ENCODE results near the gene DCTN4.
"Not testable (repeated sequence)": the region's sequence is repeated elsewhere in the genome, so short reads cannot be mapped to it uniquely, and the experiment has no call there.

DCTN4 gene

DNA sequence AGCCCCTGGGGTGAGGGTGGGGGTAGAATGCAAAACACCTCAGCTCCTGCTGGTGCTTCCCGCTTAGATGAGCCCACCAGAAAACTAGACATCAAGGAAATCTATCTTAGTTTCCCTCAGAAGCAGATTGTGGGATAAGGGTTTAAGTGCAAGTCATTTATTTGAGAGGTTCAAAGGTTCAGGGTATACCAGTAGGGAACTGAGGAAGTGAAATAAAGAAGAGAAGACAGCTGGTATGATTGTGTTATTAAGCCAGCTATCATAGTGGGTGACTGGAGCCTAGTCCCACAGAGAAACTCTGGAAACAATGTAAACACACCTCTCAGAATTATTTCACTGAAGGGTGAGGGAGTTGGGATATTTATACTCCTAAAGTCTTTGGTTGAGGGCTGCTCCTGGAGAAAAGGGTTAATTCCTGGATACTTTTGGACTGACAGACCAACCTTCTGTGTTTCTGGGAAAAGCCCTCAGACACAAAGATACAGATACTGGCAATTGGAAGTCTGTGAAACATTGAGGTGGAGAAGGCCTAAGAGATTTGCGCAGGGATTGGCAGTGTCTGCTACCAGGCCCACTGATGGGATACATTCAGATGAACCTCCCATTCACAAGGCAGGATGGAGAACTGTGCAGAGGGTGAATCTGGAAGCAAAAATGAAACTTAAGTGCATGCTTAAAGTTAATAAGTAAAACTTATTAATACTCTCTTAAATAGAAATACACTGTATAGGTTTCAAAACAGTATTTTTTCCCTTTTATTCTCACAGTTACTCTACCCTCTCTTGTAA lies 6.4 kb upstream of the DCTN4 start:
- H3K4me3 ChIP-seq (ENCODE audit: low read length): peak overlapping the region; percentile 21; the same call in 1 of the 2 replicates

DNA sequence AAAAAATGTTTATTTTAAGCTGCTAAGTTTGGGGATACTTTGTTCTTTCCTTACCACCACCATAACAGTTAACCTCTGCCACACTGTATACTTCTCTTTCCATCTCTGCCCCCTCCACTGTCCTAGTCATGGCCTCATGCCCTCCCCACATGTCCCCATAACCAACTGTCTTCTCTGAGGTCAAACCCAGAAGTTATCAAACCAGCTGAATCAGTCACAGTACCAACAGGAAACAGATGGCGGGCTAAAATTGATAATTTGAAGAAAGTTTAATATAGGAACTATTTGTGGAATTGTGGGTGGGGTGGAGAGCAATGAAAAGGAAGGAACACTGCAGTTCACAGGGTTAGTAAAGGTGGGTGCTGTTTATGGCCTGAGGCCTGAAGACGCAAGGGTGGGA lies 5.7 kb upstream of the DCTN4 start:
- no peak for TF ChIP-seq ZNF274 (IDR thresholded peaks at IDR 0.05; ENCODE audit: low read depth, low read length)

More for the DNA sequence above, 6.4 kb upstream of the DCTN4 start:
- no peak for TF ChIP-seq ZNF274 (IDR thresholded peaks at IDR 0.05; ENCODE audit: low read depth, low read length)

DNA sequence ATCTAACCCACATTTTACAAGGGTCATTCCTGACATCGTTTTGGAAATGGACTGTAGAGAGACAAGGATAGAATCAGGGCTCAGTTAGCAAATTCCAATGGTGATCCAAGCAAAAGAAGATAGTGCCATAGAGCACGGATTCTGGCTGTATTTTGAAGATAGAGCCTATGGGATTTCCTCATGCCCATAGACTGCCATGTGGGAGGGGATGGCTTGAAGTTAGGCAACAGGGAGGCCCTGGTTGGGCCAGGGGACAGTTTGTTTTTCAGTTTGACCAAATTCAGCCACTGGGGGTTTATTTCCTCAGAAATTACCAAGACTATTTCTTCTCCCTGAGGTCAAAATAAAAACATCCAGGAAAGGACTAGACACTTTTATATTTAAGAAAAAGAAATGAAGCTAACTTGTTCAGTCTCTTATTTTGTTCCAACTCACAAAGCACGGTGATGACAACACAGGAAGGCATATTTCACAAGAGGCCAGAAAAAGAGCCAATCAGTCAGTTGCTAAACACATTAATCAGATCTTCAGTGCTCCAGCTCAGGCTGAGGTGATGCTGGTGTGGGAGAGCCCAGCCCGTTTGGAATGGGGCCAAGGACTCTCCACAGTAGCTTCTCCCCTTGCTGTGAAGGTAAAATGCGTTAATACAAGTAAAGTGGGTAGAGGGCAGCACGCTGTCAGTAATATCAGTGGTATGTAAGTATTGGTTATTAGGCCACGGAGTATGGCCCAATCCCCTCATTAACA lies 4.4 kb upstream of the DCTN4 start:
- no peak for TF ChIP-seq ZNF274 (IDR thresholded peaks at IDR 0.05; ENCODE audit: low read depth, low read length)
- H3K4me3 ChIP-seq (ENCODE audit: low read length): no peak overlapping the region

More for the DNA sequence above, 5.7 kb upstream of the DCTN4 start:
- H3K4me3 ChIP-seq (ENCODE audit: low read length): no peak overlapping the region

DNA sequence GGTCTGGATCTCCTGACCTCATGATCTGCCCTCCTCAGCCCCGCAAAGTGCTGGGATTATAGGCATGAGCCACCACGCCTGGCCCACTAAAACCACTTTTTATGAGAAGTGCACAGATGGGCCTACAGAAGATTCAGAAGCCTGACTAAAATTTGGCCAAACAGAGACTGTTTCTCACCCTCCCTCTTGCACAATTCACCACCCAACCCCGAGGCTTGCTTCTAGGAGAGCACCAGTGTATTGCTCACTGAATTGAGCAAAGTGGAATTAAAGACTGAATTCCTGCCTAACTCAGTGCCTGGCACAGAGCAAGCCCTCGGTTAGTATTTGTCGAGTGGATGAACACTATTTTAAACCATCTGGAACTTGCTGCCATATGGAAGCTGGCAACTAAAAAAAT lies 3.4 kb upstream of the DCTN4 start:
- no peak overlapping the region for H3K4me3 ChIP-seq (ENCODE audit: low read length)
- no peak for TF ChIP-seq ZNF274 (IDR thresholded peaks at IDR 0.05; ENCODE audit: low read depth, low read length)

DNA sequence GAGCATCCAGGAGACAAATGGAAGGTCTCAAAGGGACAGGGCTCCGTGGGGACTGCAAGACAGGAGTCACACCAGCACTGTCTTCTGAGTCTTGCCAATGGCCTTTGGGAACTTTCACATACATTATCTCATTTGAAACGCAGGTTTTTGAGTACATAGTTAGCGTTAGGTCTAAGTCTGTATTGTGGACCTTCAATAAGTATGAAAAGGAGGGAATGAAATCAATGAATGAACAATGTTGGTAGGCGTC lies 442 bp upstream of the DCTN4 start:
- peak overlapping the region; percentile 90; the same call in 1 of the 2 replicates for H3K4me3 ChIP-seq (ENCODE audit: low read length)
- TF ChIP-seq ZNF274 (IDR thresholded peaks at IDR 0.05; ENCODE audit: low read depth, low read length): no peak

DNA sequence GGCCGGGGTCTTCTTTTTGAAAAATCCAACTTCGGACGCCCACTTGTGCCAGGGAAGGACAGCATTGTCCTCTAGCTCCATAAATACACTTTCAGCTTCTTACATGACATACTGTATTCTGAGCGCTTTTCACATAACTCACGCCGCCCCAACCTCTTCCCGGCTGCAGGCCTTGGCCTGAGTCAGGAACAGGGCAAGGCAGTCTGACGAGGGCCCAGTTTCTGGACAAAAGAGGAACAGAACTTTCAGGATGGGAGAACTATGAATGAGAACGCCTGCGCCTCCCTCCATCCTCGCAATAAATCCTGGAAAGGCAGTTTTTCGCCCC lies 650 bp downstream of the DCTN4 start:
- TF ChIP-seq ZNF274 (IDR thresholded peaks at IDR 0.05; ENCODE audit: low read depth, low read length): no peak
- H3K4me3 ChIP-seq (ENCODE audit: low read length): peak overlapping the region; percentile 90

DNA sequence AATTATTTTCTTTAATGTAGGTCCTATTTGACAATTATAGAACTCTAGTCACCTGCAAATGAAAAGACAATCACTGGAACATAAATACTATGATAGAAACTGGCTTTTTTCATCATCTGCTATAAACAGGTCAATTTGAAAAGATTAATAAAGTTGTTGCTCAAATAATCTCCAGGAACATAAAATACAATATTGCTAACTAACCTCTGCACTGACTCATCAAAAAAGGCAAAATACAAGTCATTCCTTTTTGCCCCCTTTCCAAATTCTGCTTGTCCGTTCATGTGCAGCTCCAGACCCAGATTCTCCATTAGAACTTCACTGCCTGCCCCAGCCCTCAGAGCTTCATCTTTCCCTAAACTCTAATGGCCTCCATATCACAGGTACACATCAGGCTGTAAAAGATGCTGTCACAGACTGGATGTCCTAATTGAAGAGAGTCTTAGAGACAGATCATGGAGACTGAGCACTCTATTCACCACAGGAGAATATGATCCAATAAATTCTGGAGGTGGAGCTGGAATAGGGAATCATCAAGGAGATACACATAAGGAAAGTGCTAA lies 1.6 kb downstream of the DCTN4 start:
- H3K4me3 ChIP-seq (ENCODE audit: low read length): peak overlapping the region; percentile 90
- TF ChIP-seq ZNF274 (IDR thresholded peaks at IDR 0.05; ENCODE audit: low read depth, low read length): no peak

DNA sequence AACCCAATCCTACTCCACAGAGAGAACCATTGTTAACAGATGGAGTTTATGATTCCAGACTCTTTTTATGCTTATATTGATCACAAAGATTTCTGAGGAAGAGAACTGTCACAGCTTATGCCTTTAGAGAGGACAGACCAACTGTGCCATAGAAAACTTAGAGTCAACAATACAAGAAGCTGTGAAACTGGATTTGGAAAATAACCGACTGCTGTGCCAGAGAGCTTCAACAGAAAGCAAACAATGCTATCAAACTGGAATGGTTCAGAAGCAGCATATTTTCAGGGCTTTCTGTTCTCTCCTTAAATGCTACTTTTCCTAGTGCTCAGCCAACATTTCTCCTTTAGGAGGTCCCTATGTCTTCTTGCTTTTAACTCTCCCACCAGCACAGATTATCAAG lies 5.0 kb downstream of the DCTN4 start:
- TF ChIP-seq ZNF274 (IDR thresholded peaks at IDR 0.05; ENCODE audit: low read depth, low read length): no peak
- no peak overlapping the region for H3K4me3 ChIP-seq (ENCODE audit: low read length)

DNA sequence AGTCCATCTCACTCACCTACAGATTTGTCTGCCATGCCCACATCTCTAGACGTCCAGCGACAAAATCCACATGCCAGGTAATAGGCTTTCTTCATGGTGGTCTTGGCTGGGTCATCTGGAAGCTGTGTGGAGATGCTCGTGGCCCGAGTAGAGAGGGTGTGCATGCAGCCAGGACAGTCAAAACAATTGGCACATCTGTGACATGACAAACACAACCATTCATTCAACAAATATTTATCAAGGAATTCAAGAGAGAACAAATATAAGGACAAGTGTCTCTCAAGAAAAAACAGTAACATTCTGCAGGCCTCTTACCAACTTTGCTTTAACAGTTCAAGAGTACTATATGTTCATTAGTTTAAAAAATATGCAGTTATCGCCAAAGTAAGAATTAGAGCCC lies 5.4 kb downstream of the DCTN4 start:
- no peak overlapping the region for H3K4me3 ChIP-seq (ENCODE audit: low read length)
- no peak for TF ChIP-seq ZNF274 (IDR thresholded peaks at IDR 0.05; ENCODE audit: low read depth, low read length)

DNA sequence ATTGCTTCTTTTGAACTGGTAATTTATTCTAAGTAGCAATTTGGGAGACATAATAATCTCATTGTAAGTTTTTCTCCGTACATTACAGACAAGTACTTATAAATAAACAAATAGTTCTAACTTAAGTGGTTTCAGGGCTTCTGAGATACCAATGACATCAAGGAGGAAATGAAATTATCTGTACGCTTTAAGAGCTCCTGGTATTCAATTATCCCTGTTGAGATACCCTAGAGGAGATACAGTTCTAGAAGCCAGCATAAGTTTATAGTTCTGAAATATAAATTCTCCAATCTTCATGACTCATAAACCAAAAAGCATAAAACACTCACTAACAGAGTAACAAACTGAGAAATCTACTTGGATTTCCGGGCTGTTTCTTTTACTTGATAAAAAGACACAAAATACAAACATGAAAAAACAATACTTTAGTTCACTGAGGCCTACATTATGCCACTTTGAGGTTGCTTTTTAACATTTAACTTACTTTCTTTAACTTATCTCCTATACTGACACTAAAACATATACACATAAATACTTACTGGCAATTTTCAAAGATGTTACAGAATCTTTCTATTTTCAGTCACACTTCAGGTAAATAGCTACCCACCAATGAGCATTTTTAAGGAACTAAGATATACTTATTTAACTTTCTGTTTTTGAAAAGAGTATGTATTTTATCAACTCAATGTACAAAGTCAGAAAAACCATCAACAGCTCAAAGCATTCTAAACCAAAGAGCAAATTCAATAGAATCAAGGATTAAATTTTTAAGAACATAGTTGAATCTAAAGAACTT lies 7.5 kb downstream of the DCTN4 start:
- no peak overlapping the region for H3K4me3 ChIP-seq (ENCODE audit: low read length)
- TF ChIP-seq ZNF274 (IDR thresholded peaks at IDR 0.05; ENCODE audit: low read depth, low read length): no peak

DNA sequence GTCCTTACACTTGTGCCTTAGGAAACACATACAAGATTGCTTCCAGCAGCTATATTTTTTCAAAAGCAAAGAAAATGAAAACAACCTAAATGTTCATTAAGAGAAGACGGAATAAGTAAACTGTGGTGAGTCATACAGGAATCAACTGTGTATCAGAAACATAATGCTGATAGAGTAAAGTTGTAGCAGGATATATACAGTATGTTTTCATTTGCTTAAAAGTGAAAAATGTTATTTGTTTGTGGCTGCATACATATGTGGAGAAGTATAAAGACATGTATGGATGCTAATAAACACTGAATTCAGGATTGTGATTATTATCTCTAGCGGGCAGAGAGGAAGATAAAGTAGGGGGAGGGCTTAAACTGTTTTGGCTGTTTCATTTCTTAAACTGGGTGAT lies 8.3 kb downstream of the DCTN4 start:
- no peak overlapping the region for H3K4me3 ChIP-seq (ENCODE audit: low read length)
- TF ChIP-seq ZNF274 (IDR thresholded peaks at IDR 0.05; ENCODE audit: low read depth, low read length): no peak

DNA sequence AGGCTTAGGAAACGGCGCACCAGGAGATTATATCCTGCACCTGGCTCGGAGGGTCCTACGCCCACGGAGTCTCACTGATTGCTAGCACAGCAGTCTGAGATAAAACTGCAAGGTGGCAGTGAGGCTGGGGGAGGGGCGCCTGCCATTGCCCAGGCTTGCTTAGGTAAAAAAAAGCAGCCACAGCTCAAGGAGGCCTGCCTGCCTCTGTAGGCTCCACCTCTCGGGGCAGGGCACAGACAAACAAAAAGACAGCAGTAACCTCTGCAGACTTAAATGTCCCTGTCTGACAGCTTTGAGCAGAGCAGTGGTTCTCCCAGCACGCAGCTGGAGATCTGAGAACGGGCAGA lies 15.7 kb downstream of the DCTN4 start:
- H3K4me3 ChIP-seq (ENCODE audit: low read length): not testable (repeated sequence)

DNA sequence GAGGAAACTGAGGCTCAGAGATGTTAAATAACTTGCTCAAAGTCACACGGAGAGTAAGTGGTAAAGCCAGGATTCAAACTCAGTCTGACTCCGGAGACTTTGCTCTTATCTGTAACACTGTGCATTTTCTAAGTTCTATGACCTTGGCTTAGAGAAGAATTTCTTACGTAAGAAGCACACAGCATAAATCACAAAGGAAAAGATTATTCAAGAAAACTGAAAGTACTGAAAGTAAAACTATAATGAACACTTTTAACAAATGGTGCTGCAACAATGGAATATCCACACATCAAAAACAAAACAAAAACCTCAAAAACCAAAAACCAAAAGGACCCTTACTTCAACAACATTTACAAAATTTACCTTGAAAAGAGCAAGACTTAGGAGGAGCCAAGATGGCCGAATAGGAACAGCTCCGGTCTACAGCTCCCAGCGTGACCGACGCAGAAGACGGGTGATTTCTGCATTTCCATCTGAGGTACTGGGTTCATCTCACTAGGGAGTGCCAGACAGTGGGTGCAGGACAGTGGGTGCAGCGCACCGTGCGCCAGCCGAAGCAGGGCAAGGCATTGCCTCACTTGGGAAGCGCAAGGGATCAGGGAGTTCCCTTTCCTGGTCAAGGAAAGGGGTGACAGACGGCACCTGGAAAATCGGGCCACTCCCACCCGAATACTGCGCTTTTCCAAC lies 16.2 kb downstream of the DCTN4 start:
- not testable (repeated sequence) for H3K4me3 ChIP-seq (ENCODE audit: low read length)

DNA sequence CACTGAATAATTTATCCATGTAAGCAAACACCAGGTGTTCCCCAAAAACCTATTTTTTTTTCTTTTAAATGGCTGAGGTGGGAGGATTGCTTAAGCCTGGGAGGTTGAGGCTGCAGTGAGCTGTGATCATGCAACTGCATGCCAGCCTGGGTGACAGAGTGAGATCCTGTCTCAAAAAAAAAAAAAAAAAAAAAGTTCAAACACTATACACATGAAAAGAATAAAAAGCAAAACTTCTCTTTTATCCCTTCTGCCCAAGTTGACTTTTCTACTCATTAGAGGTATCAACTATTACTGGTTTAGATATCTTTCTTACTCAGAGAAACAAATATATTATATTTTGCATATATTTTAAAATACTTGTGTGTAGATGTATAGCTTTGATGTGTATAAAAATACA lies 17.8 kb downstream of the DCTN4 start:
- no peak for TF ChIP-seq ZNF274 (IDR thresholded peaks at IDR 0.05; ENCODE audit: low read depth, low read length)

More for the DNA sequence above, 17.8 kb downstream of the DCTN4 start:
- no peak overlapping the region for H3K4me3 ChIP-seq (ENCODE audit: low read length)

Measured in GM08714 (cell line).